Astrocyte (in vitro differentiated cells and primary cell): Measurements from ENCODE around the gene ST6GALNAC1.

Experiments used
- EZH2 ChIP-seq: IDR thresholded peaks from 2 replicates; pipeline ENCODE4 v1.6.1; 2012; ENCODE audit warnings: mild to moderate bottlenecking, low read length, inconsistent platforms; ENCODE audit not compliant: insufficient read depth
- TF ChIP-seq, protein P1 (sequence below): IDR thresholded peaks from 2 replicates; pipeline ENCODE4 v1.5.1; 2011; ENCODE audit warnings: low read depth, mild to moderate bottlenecking, inconsistent platforms, low read length, moderate library complexity; ENCODE audit not compliant: insufficient read depth

GRCh38 chr17:76691379-76692191 lies 48.0 kb upstream of the ST6GALNAC1 start:
- TF ChIP-seq, protein P1, sequence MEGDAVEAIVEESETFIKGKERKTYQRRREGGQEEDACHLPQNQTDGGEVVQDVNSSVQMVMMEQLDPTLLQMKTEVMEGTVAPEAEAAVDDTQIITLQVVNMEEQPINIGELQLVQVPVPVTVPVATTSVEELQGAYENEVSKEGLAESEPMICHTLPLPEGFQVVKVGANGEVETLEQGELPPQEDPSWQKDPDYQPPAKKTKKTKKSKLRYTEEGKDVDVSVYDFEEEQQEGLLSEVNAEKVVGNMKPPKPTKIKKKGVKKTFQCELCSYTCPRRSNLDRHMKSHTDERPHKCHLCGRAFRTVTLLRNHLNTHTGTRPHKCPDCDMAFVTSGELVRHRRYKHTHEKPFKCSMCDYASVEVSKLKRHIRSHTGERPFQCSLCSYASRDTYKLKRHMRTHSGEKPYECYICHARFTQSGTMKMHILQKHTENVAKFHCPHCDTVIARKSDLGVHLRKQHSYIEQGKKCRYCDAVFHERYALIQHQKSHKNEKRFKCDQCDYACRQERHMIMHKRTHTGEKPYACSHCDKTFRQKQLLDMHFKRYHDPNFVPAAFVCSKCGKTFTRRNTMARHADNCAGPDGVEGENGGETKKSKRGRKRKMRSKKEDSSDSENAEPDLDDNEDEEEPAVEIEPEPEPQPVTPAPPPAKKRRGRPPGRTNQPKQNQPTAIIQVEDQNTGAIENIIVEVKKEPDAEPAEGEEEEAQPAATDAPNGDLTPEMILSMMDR, result no peak
- TF ChIP-seq EZH2, result no peak
